B cell (primary cell): ENCODE data around the gene ZNF175. TPM values are rescaled to one million over a fixed set of nuclear protein-coding genes. Genes with fewer than 3 reads are reported as not detected.

Source experiments
- ATAC-seq: fragments of 200-7000 bp; cut with Tn5 transposase; one replicate; pipeline ENCODE4 v1.10.0; 2021; ENCODE audit warnings: low read depth, mild to moderate bottlenecking, moderate number of reproducible peaks, moderate library complexity
- CTCF ChIA-PET: fragments of 350-600 bp; sonication (Branson Sonifier 250); formaldehyde crosslinking; loops from one replicate; lab custom pipeline; 2021; ENCODE audit warnings: antibody characterized with exemption, inconsistent platforms; lab: Charles Lee
- POLR2A ChIA-PET: fragments of 350-600 bp; sonication (Branson Sonifier 250); formaldehyde crosslinking; loops from one replicate; lab custom pipeline; 2021; ENCODE audit warnings: antibody characterized with exemption; lab: Charles Lee
- DNase-seq: peaks from one replicate; pipeline ENCODE4 v3.0.0; 2013
- H2AFZ ChIP-seq: 2 replicates; pipeline ENCODE4 v1.6.1; 2012; ENCODE audit warnings: mild to moderate bottlenecking, low read depth, low read length; ENCODE audit not compliant: insufficient read depth, poor library complexity, severe bottlenecking
- H3K27ac ChIP-seq, 2 donors: 1 replicate in 1 of 2; 2 replicates in 1 of 2; pipeline ENCODE4 v1.5.1; 2012 to 2013; ENCODE audit warnings: low read length in 2 of 2, mild to moderate bottlenecking in 2 of 2, moderate library complexity in 1 of 2
- H3K27me3 ChIP-seq, 4 experiments: fragments of 200-600 bp in 1 of 4; sonication (generic) in 1 of 4; replicated peaks in 1 of 4; 1 replicate in 2 of 4; 2 replicates in 2 of 4; pipeline versions ENCODE4 v1.6.1 to v1.7.0; 2013 to 2016; ENCODE audit warnings: low read length in 3 of 4, mild to moderate bottlenecking in 2 of 4, mixed read lengths in 1 of 4, moderate library complexity in 1 of 4; ENCODE audit not compliant: insufficient read depth in 4 of 4, control insufficient read depth in 3 of 4; ENCODE audit errors: control extremely low read depth in 1 of 4
- H3K36me3 ChIP-seq, 2 experiments: replicated peaks in 1 of 2; 1 replicate in 1 of 2; 2 replicates in 1 of 2; pipeline versions ENCODE4 v1.6.1 to v1.7.1; 2013; ENCODE audit warnings: low read length in 1 of 2; ENCODE audit not compliant: insufficient read depth in 2 of 2, control insufficient read depth in 1 of 2; ENCODE audit errors: control extremely low read depth in 1 of 2, extremely low read depth in 1 of 2
- H3K4me1 ChIP-seq, 2 donors: fragments of 200-600 bp in 1 of 2; sonication (generic) in 1 of 2; 1 replicate in 1 of 2; 2 replicates in 1 of 2; pipeline versions ENCODE4 v1.5.1 to v1.6.1; 2013 to 2017; ENCODE audit warnings: low read length in 2 of 2; ENCODE audit not compliant: control insufficient read depth in 2 of 2, insufficient read depth in 2 of 2
- H3K4me2 ChIP-seq: replicated peaks from 2 replicates; pipeline ENCODE3; 2012; ENCODE audit warnings: mild to moderate bottlenecking, low read depth, low read length; ENCODE audit not compliant: poor library complexity, severe bottlenecking
- H3K4me3 ChIP-seq, 5 experiments: fragments of 200-600 bp in 1 of 5; sonication (generic) in 1 of 5; 1 replicate in 3 of 5; 2 replicates in 2 of 5; pipeline versions ENCODE4 v1.5.1 to v1.7.0; 2011 to 2016; ENCODE audit warnings: low read length in 4 of 5, mild to moderate bottlenecking in 4 of 5, low read depth in 2 of 5, control low read depth in 1 of 5, moderate library complexity in 1 of 5; ENCODE audit not compliant: insufficient read depth in 1 of 5; ENCODE audit errors: control extremely low read depth in 1 of 5, extremely low read depth in 1 of 5
- H3K79me2 ChIP-seq: fragments of 200-600 bp; sonication (generic); one replicate; pipeline ENCODE4 v1.6.0; 2016; ENCODE audit warnings: low read length; ENCODE audit not compliant: control insufficient read depth, insufficient read depth
- H3K9ac ChIP-seq: fragments of 200-600 bp; sonication (generic); 2 replicates; pipeline ENCODE4 v1.6.1; 2017; ENCODE audit warnings: mild to moderate bottlenecking, low read length, moderate library complexity
- H3K9me3 ChIP-seq, 3 donors: one replicate each; pipeline versions ENCODE4 v1.6.1 to v1.7.1; 2013; ENCODE audit warnings: low read length in 2 of 3; ENCODE audit not compliant: control insufficient read depth in 2 of 3, insufficient read depth in 1 of 3; ENCODE audit errors: control extremely low read depth in 1 of 3
- H4K20me1 ChIP-seq: 2 replicates; pipeline ENCODE4 v1.6.0; 2012; ENCODE audit warnings: mild to moderate bottlenecking, low read length; ENCODE audit not compliant: insufficient read depth, control insufficient read depth, poor library complexity, severe bottlenecking
- H3K27ac Mint-ChIP-seq: one replicate; pipeline ENCODE4 v1.8.0; 2021; ENCODE audit warnings: mixed read lengths
- H3K27me3 Mint-ChIP-seq: one replicate; pipeline ENCODE4 v1.8.0; 2021; ENCODE audit warnings: mixed read lengths
- H3K4me1 Mint-ChIP-seq: one replicate; pipeline ENCODE4 v1.8.0; 2021; ENCODE audit warnings: mixed read lengths
- H3K4me3 Mint-ChIP-seq: one replicate; pipeline ENCODE4 v1.8.0; 2021; ENCODE audit warnings: mixed read lengths
- H3K9me3 Mint-ChIP-seq: one replicate; pipeline ENCODE4 v1.8.0; 2022; ENCODE audit warnings: mixed read lengths; ENCODE audit not compliant: insufficient read depth
- CTCF ChIP-seq: fragments of 200-600 bp; IDR thresholded peaks from one replicate; pipeline ENCODE4 v1.8.0; 2022; ENCODE audit warnings: antibody characterized with exemption, mild to moderate bottlenecking
- EZH2 ChIP-seq: IDR thresholded peaks from 2 replicates; pipeline ENCODE4 v1.6.1; 2012; ENCODE audit warnings: borderline replicate concordance, low read depth, mild to moderate bottlenecking, moderate library complexity, low read length; ENCODE audit not compliant: insufficient read depth, poor library complexity, severe bottlenecking
- WGBS: methylation state at CpG from one replicate; pipeline ENCODE4 v1.1.5; 2013; ENCODE audit warnings: missing lambda C conversion rate; ENCODE audit not compliant: insufficient coverage; 5-methylcytosine and 5-hydroxymethylcytosine counted together
- intact Hi-C: fragments of 100-400 bp; cut with micrococcal nuclease; formaldehyde crosslinking; loops from one replicate; pipeline ENCODE4 v1.10.0; 2022
- polyA plus RNA-seq: library from polyadenylated mRNA; depleted of rRNA; stranded (reverse); fragments of >200 nt; gene quantifications from 2 replicates; pipeline ENCODE4 v1.2.3, GENCODE V29; 2012
- total RNA-seq, 2 donors: library from RNA; stranded (reverse); fragments of 120-200 nt in 1 of 2; gene quantifications; 1 replicate in 1 of 2; 2 replicates in 1 of 2; pipeline versions ENCODE4 v1.2.3 to v1.2.4, GENCODE V29; 2013 to 2022

Gene ZNF175
- total and polyA plus RNA-seq, 2 donors (not counting 1 experiment from before 2014, with no cell fraction given) = 4.6 to 31.3 TPM

- no peak for DNase-seq
- TF ChIP-seq EZH2 (no peak), CTCF (no peak)
- peaks cover 39 to 53% of the 10 kb centered on the region in 2 donors for H3K4me1 ChIP-seq
- CTCF ChIA-PET = no interaction called here
- H3K27ac ChIP-seq = no peak overlapping the region
- H3K27me3 Mint-ChIP-seq = peaks cover 4% of the 10 kb centered on the region
- H3K9me3 ChIP-seq = peaks cover 0 to 4% (median 0%) of the 10 kb centered on the region in 3 donors
- no peak overlapping the region for H3K4me2 ChIP-seq
- H3K36me3 ChIP-seq = no peaks in the 10 kb centered on the region
- no peak overlapping the region for H3K4me3 ChIP-seq
- peak overlapping the region; percentile 32 for H3K27ac Mint-ChIP-seq
- no peaks in the 10 kb centered on the region for H4K20me1 ChIP-seq
- H3K9me3 Mint-ChIP-seq = no peaks in the 10 kb centered on the region
- no peak overlapping the region for H3K9ac ChIP-seq
- no CpG with 5 or more reads among the region's 6 CpGs for WGBS
- intact Hi-C loops = no loop called here
- POLR2A ChIA-PET = no interaction called here
- no peak for ATAC-seq
- H3K4me3 Mint-ChIP-seq = no peak overlapping the region
- H3K79me2 ChIP-seq = peaks cover 3% of the 10 kb centered on the region
- H3K4me1 Mint-ChIP-seq = peaks cover 62% of the 10 kb centered on the region
- H3K27me3 ChIP-seq = no peaks in the 10 kb centered on the region
- no peak overlapping the region for H2AFZ ChIP-seq
Observed at GRCh38 chr19:51544038-51544437, 27.0 kb upstream of the ZNF175 start.

GRCh38 chr19:51546107-51546649, 24.9 kb upstream of the ZNF175 start:
- Mint-ChIP-seq H3K4me1 (peaks cover 80% of the 10 kb centered on the region), H3K27ac (peak overlapping the region; percentile 97), H3K4me3 (peak overlapping the region; percentile 83), H3K27me3 (no peaks in the 10 kb centered on the region), H3K9me3 (no peaks in the 10 kb centered on the region)
- peaks cover 19% of the 10 kb centered on the region for H3K79me2 ChIP-seq
- no peaks in the 10 kb centered on the region for H3K27me3 ChIP-seq
- TF ChIP-seq EZH2 (no peak), CTCF (no peak)
- ATAC-seq (no peak), DNase-seq (no peak)
- no peaks in the 10 kb centered on the region for H4K20me1 ChIP-seq
- CTCF ChIA-PET = interaction anchor here (0.7 to 8.0 kb wide), 4 partner anchors 24 to 124 kb away, joined by 3 to 41 read pairs (median 14); no protein-coding TSS in a partner anchor
- POLR2A ChIA-PET = no interaction called here
- peak overlapping the region; percentile 76 for H3K9ac ChIP-seq
- peak overlapping the region; percentile 79 for H3K4me2 ChIP-seq
- intact Hi-C loops = loop anchor here (1.0 kb wide), 1 partner anchor 11 kb away; no protein-coding TSS in a partner anchor
- H3K4me1 ChIP-seq = peaks cover 49 to 70% of the 10 kb centered on the region in 2 donors
- no peak overlapping the region for H3K27ac ChIP-seq
- 62% methylated on average over 5 of the region's 5 CpGs for WGBS
- peak overlapping the region; percentile 36 for H2AFZ ChIP-seq
- H3K36me3 ChIP-seq = no peaks in the 10 kb centered on the region
- H3K9me3 ChIP-seq = peaks cover 0 to 4% (median 0%) of the 10 kb centered on the region in 3 donors
- peak overlapping the region in 1 of 5 experiments; percentile 47 for H3K4me3 ChIP-seq
